SU-DHL-6 (cell line): Measurements from ENCODE around the gene IQGAP3.

Experiments
- H2AFZ ChIP-seq: fragments of 200-600 bp; sonication (generic); 2 replicates; pipeline ENCODE4 v1.6.1; 2014; ENCODE audit warnings: low read depth, mild to moderate bottlenecking, moderate library complexity, mixed read lengths, antibody characterized with exemption, low read length; ENCODE audit not compliant: severe bottlenecking
- H3F3A ChIP-seq: fragments of 200-600 bp; shearing (Covaris generic); 2 replicates; pipeline ENCODE4 v1.6.0; 2016; ENCODE audit warnings: antibody characterized with exemption, mild to moderate bottlenecking; ENCODE audit not compliant: insufficient read depth
- H3K27ac ChIP-seq: fragments of 200-600 bp; sonication (generic); 2 replicates; pipeline ENCODE4 v1.5.1; 2016; ENCODE audit warnings: low read depth, mild to moderate bottlenecking, low read length, moderate library complexity, mixed read lengths
- H3K27me3 ChIP-seq: fragments of 200-600 bp; sonication (generic), shearing (Covaris generic); 2 replicates; pipeline ENCODE4 v1.6.0; 2014; ENCODE audit warnings: mild to moderate bottlenecking, low read length
- H3K36me3 ChIP-seq: fragments of 200-600 bp; sonication (generic); 2 replicates; pipeline ENCODE4 v1.6.1; 2014; ENCODE audit warnings: mild to moderate bottlenecking, low read length, mixed read lengths
- H3K4me2 ChIP-seq: fragments of 300-600, 200-600 bp; shearing (Covaris generic), sonication (generic); 2 replicates; pipeline ENCODE4 v1.6.0; 2014; ENCODE audit warnings: low read length, low read depth, mild to moderate bottlenecking; ENCODE audit not compliant: poor library complexity, severe bottlenecking
- H3K4me3 ChIP-seq: fragments of 200-600 bp; sonication (generic); 2 replicates; pipeline ENCODE4 v1.5.1; 2014; ENCODE audit warnings: antibody characterized with exemption, low read length, mild to moderate bottlenecking, mixed read lengths; ENCODE audit not compliant: insufficient read depth, poor library complexity, severe bottlenecking
- H3K79me2 ChIP-seq: fragments of 200-600 bp; sonication (generic); 2 replicates; pipeline ENCODE4 v1.6.1; 2014; ENCODE audit warnings: mild to moderate bottlenecking, low read length, moderate library complexity; ENCODE audit not compliant: insufficient read depth
- H3K9ac ChIP-seq: fragments of 200-600 bp; sonication (generic); 2 replicates; pipeline ENCODE4 v1.7.0; 2014; ENCODE audit warnings: mild to moderate bottlenecking, low read length
- H3K9me2 ChIP-seq: fragments of 200-600 bp; sonication (generic); replicated peaks from 2 replicates; pipeline ENCODE4 v1.6.1; 2014; ENCODE audit warnings: low read length; ENCODE audit not compliant: insufficient read depth
- H3K9me3 ChIP-seq: fragments of 200-600 bp; sonication (generic); 2 replicates; pipeline ENCODE4 v1.6.1; 2014; ENCODE audit warnings: low read length, mixed read lengths; ENCODE audit not compliant: insufficient read depth
- H4K20me1 ChIP-seq: fragments of 200-600 bp; sonication (generic); 2 replicates; pipeline ENCODE4 v1.6.1; 2014; ENCODE audit warnings: low read depth, mild to moderate bottlenecking, antibody characterized with exemption, low read length, moderate library complexity, mixed read lengths
- CTCF ChIP-seq: fragments of 200-600 bp; sonication (generic); IDR thresholded peaks from one replicate; pipeline ENCODE4 v1.5.1; 2017; ENCODE audit warnings: antibody characterized with exemption, mild to moderate bottlenecking, low read length, moderate library complexity; ENCODE audit not compliant: insufficient read depth, poor library complexity, severe bottlenecking
- EZH2phosphoT487 ChIP-seq: fragments of 200-600 bp; sonication (generic), shearing (Covaris generic); conservative IDR thresholded peaks from 2 replicates; pipeline ENCODE4 v1.6.1; 2018; ENCODE audit warnings: mild to moderate bottlenecking, antibody characterized with exemption, low read length, moderate library complexity, mixed read lengths

Gene IQGAP3

GRCh38 chr1:156534424-156535060 is 37.8 kb downstream of the IQGAP3 start:
- H3K36me3 ChIP-seq, result no peaks in the 10 kb centered on the region
- H3F3A ChIP-seq, result no peaks in the 10 kb centered on the region
- TF ChIP-seq CTCF (no peak), EZH2phosphoT487 (no peak)

GRCh38 chr1:156533568-156534220 is 38.7 kb downstream of the IQGAP3 start:
- no peak overlapping the region for H3K4me2 ChIP-seq
- no peaks in the 10 kb centered on the region for H3K27me3 ChIP-seq
- H3F3A ChIP-seq, result no peaks in the 10 kb centered on the region
- no peaks in the 10 kb centered on the region for H4K20me1 ChIP-seq
- H3K9ac ChIP-seq, result no peak overlapping the region
- no peaks in the 10 kb centered on the region for H3K79me2 ChIP-seq
- H3K27ac ChIP-seq, result no peak overlapping the region
- no peak overlapping the region for H3K4me3 ChIP-seq
- no peak overlapping the region for H2AFZ ChIP-seq
- no peaks in the 10 kb centered on the region for H3K36me3 ChIP-seq
- TF ChIP-seq CTCF (no peak), EZH2phosphoT487 (no peak)
- H3K9me2 ChIP-seq, result no peaks in the 10 kb centered on the region
- no peaks in the 10 kb centered on the region for H3K9me3 ChIP-seq

More at GRCh38 chr1:156534424-156535060, 37.8 kb downstream of the IQGAP3 start:
- Histone ChIP-seq H3K9ac (no peak overlapping the region), H4K20me1 (no peaks in the 10 kb centered on the region), H3K27me3 (no peaks in the 10 kb centered on the region), H3K79me2 (no peaks in the 10 kb centered on the region), H2AFZ (no peak overlapping the region), H3K9me2 (no peaks in the 10 kb centered on the region), H3K27ac (no peak overlapping the region), H3K9me3 (no peaks in the 10 kb centered on the region), H3K4me3 (no peak overlapping the region), H3K4me2 (no peak overlapping the region)

GRCh38 chr1:156532374-156532773 is 40.0 kb downstream of the IQGAP3 start:
- Histone ChIP-seq H3K9ac (no peak overlapping the region), H3K9me2 (no peaks in the 10 kb centered on the region), H3K4me3 (no peak overlapping the region), H2AFZ (no peak overlapping the region), H3K36me3 (no peaks in the 10 kb centered on the region), H3F3A (no peaks in the 10 kb centered on the region), H3K27ac (no peak overlapping the region), H3K4me2 (no peak overlapping the region), H3K9me3 (no peaks in the 10 kb centered on the region), H3K27me3 (no peaks in the 10 kb centered on the region), H3K79me2 (no peaks in the 10 kb centered on the region), H4K20me1 (no peaks in the 10 kb centered on the region)
- TF ChIP-seq EZH2phosphoT487 (no peak), CTCF (no peak)
